Suprapubic skin (tissue), 3 donors: Measurements from ENCODE around the gene INPP5A.

ENCODE experiments used
- CTCF ChIP-seq, 2 donors: fragments of 200-600 bp in 1 of 2; fragments of 450-650 bp in 1 of 2; sonication (generic) in 1 of 2; IDR thresholded peaks; one replicate each; pipeline ENCODE4 v1.5.1; 2016 to 2019; ENCODE audit warnings: antibody characterized with exemption in 2 of 2, mild to moderate bottlenecking in 1 of 2, moderate library complexity in 1 of 2
- POLR2AphosphoS5 ChIP-seq, 3 donors: sonication (generic); formaldehyde crosslinking; IDR thresholded peaks; one replicate each; pipeline ENCODE4 v1.6.1; 2017; ENCODE audit warnings: antibody characterized with exemption in 3 of 3

- no peak for TF ChIP-seq POLR2AphosphoS5 (IDR thresholded peaks at IDR 0.05)
- no peak for TF ChIP-seq CTCF (IDR thresholded peaks at IDR 0.05)
Measured at GRCh38 chr10:132626019-132626760, 88.6 kb downstream of the INPP5A start.
